Measurements from ENCODE around the gene PIP5K1A.

PIP5K1A gene

GRCh38 chr1:151189637-151190445 is 8.5 kb upstream of the PIP5K1A start, which contains the start of gene VPS72 (continued):
- TF ChIP-seq ZBTB49 (tag by site-specific recombination; IDR thresholded peaks at IDR 0.05; ENCODE audit: low read depth) = no peak
- no peak for TF ChIP-seq ZNF544 (tag by site-specific recombination; IDR thresholded peaks at IDR 0.05)
- no peak for TF ChIP-seq REST (tag by site-specific recombination; IDR thresholded peaks at IDR 0.05)
- no peak for TF ChIP-seq ZNF514 (tag by site-specific recombination; IDR thresholded peaks at IDR 0.05)
- peak; percentile 52; the same call in 1 of the 2 replicates for TF ChIP-seq ZSCAN30 (tag by site-specific recombination; IDR thresholded peaks at IDR 0.05)
- TF ChIP-seq ZNF791 (tag by site-specific recombination; IDR thresholded peaks at IDR 0.05) = no peak
- TF ChIP-seq ZNF23 (tag by site-specific recombination; IDR thresholded peaks at IDR 0.05; ENCODE audit: borderline replicate concordance) = no peak
- TF ChIP-seq ZNF354C (tag by site-specific recombination; IDR thresholded peaks at IDR 0.05; ENCODE audit: borderline replicate concordance, low read depth) = no peak
- no peak for TF ChIP-seq ZNF658 (tag by site-specific recombination; IDR thresholded peaks at IDR 0.05)
- peak; percentile 95 for TF ChIP-seq ELK4 (IDR thresholded peaks at IDR 0.05; ENCODE audit: borderline replicate concordance, low read depth, low read length)
- no peak for TF ChIP-seq SALL2 (tag by site-specific recombination; IDR thresholded peaks at IDR 0.05; ENCODE audit: borderline replicate concordance)
- no peak for TF ChIP-seq ZNF350 (tag by site-specific recombination; IDR thresholded peaks at IDR 0.05)
- TF ChIP-seq ZNF157 (tag by site-specific recombination; IDR thresholded peaks at IDR 0.05) = no peak
- no peak for TF ChIP-seq ZNF768 (tag by site-specific recombination; IDR thresholded peaks at IDR 0.05)
- TF ChIP-seq ZNF785 (tag by site-specific recombination; IDR thresholded peaks at IDR 0.05) = no peak
- no peak for TF ChIP-seq ZNF274 (IDR thresholded peaks at IDR 0.05; ENCODE audit: low read length)
- no peak for TF ChIP-seq ZNF274 (tag by site-specific recombination; IDR thresholded peaks at IDR 0.05; ENCODE audit: borderline replicate concordance)
- TF ChIP-seq ZNF26 (tag by site-specific recombination; IDR thresholded peaks at IDR 0.05) = no peak
- peak; percentile 74 for TF ChIP-seq ZNF335 (tag by site-specific recombination; conservative IDR thresholded peaks at IDR 0.05)
- peak; percentile 92 for TF ChIP-seq GLIS1 (tag by site-specific recombination; IDR thresholded peaks at IDR 0.05)
- TF ChIP-seq ZNF416 (tag by site-specific recombination; IDR thresholded peaks at IDR 0.05) = no peak
- TF ChIP-seq ZFP37 (tag by site-specific recombination; IDR thresholded peaks at IDR 0.05) = peak; percentile 90
- TF ChIP-seq BCL11B (tag by site-specific recombination; IDR thresholded peaks at IDR 0.05; ENCODE audit: low read depth) = no peak
- peak; percentile 86 for TF ChIP-seq ZBTB20 (tag by site-specific recombination; IDR thresholded peaks at IDR 0.05)
- TF ChIP-seq GLI2 (tag by site-specific recombination; IDR thresholded peaks at IDR 0.05; ENCODE audit: borderline replicate concordance, low read depth) = no peak
- peak; percentile 90 for TF ChIP-seq ZNF394 (tag by site-specific recombination; IDR thresholded peaks at IDR 0.05; ENCODE audit: borderline replicate concordance)
- no peak for TF ChIP-seq ZNF585B (tag by site-specific recombination; IDR thresholded peaks at IDR 0.05)
- TF ChIP-seq ZNF423 (tag by site-specific recombination; IDR thresholded peaks at IDR 0.05) = peak; percentile 98
- no peak for TF ChIP-seq ZNF704 (tag by site-specific recombination; IDR thresholded peaks at IDR 0.05)
- TF ChIP-seq ZNF555 (tag by site-specific recombination; conservative IDR thresholded peaks at IDR 0.05) = no peak
- 0 out of 2 replicates have a peak, but pooled peaks have one; percentile 48 for TF ChIP-seq ZFP69B (tag by site-specific recombination; IDR thresholded peaks at IDR 0.05)
